Stimulated activated memory B cell treated with anti-CD40 and anti-IgM and Interleukin-4, amounts not matched to agents 10 μg/mL and 1 μg/mL and 100 μg/mL, for 72 hours (primary cell): ENCODE data around the gene RPUSD4.

Experiments
- ATAC-seq: fragments of 150-1000 bp; cut with Tn5 transposase; 2 replicates; pipeline ENCODE4 v1.10.0; 2021
- H3K27ac Mint-ChIP-seq: one replicate; pipeline ENCODE4 v1.8.0; 2022; ENCODE audit warnings: mild to moderate bottlenecking, mixed read lengths
- H3K27me3 Mint-ChIP-seq: one replicate; pipeline ENCODE4 v1.8.0; 2022; ENCODE audit warnings: mixed read lengths
- H3K36me3 Mint-ChIP-seq: one replicate; pipeline ENCODE4 v1.8.0; 2022; ENCODE audit warnings: mixed read lengths
- H3K4me1 Mint-ChIP-seq: one replicate; pipeline ENCODE4 v1.8.0; 2022; ENCODE audit warnings: mixed read lengths
- H3K4me3 Mint-ChIP-seq: one replicate; pipeline ENCODE4 v1.8.0; 2022; ENCODE audit warnings: mild to moderate bottlenecking, moderate library complexity, mixed read lengths
- H3K9me3 Mint-ChIP-seq: one replicate; pipeline ENCODE4 v1.8.0; 2022; ENCODE audit warnings: mixed read lengths

Gene RPUSD4

DNA sequence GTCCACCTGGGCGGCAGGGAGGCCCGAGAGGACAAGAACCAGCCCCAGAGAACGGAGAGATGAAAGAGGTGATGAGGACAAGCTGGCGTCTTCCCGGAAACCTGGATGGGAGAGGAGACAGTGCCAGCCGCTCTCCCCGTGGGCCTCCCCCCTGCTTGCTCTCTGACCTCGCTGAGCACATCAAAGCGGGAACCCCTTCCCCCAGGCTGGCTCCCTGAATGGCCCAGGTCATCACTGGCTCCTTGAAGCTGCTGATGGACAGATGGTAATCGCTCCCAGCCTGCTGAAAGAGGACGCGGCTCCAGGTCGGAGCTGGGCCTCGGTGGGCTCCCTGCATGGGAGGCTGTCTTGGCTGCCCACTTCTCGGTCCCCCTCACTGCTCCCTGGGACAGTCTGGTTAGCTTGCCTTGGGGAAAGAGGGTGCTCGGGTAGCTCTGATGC, 18.4 kb downstream of the RPUSD4 start:
- Mint-ChIP-seq H3K27me3 (no peaks in the 10 kb centered on the region), H3K4me1 (peaks cover 16% of the 10 kb centered on the region), H3K27ac (no peak overlapping the region), H3K9me3 (peaks cover 2% of the 10 kb centered on the region), H3K4me3 (no peak overlapping the region), H3K36me3 (peaks cover 71% of the 10 kb centered on the region)
- ATAC-seq = no peak

DNA sequence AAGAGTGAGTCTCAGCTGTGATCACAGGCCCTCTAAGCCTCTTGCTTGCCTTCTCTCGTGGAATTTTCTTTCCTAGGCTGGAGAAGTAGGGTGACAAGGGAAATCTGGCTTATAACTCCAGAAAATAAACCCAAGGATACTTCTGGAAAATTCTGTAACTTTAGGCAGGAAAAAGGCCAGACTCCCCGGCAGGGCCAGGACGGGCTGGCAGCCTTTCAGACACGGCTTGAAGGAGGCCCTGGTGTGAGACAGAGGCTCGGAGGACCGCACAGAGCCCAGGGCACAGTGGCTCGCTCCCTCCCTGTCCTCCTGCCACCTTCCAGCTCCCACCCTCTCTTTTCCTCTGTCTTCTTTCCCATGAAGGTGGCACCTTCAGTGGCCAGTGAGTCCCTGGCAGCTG, 19.1 kb downstream of the RPUSD4 start:
- no peaks in the 10 kb centered on the region for H3K9me3 Mint-ChIP-seq
- H3K27me3 Mint-ChIP-seq = no peaks in the 10 kb centered on the region
- H3K4me3 Mint-ChIP-seq = no peak overlapping the region
- H3K4me1 Mint-ChIP-seq = peaks cover 21% of the 10 kb centered on the region
- peaks cover 66% of the 10 kb centered on the region for H3K36me3 Mint-ChIP-seq
- ATAC-seq = no peak
- H3K27ac Mint-ChIP-seq = no peak overlapping the region

GRCh38 chr11:126191379-126192073, 19.9 kb downstream of the RPUSD4 start:
- Mint-ChIP-seq H3K36me3 (peaks cover 64% of the 10 kb centered on the region), H3K4me1 (peaks cover 21% of the 10 kb centered on the region), H3K27me3 (no peaks in the 10 kb centered on the region), H3K27ac (no peak overlapping the region), H3K4me3 (no peak overlapping the region), H3K9me3 (no peaks in the 10 kb centered on the region)
- no peak for ATAC-seq

DNA sequence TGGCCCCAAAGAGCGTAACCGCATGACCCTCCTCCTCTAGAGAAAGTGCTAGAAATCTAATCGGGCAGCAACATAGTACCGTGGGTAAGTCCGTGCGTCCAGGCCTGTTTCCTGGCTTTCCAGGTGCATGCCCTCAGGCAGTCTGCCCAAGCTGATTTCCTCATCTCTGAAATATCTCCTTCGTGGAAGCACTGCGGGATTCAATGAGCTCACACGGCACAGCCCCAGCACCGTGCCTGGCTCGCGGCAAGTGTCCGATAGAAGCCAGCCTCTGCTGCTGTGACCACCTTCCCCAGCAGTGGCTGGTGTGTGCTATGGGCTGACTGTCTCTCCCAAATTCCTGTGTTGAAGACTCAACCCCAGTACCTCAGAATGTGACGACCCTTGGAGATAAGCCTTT, 20.7 kb downstream of the RPUSD4 start:
- Mint-ChIP-seq H3K4me1 (peaks cover 21% of the 10 kb centered on the region), H3K9me3 (no peaks in the 10 kb centered on the region), H3K27ac (no peak overlapping the region), H3K27me3 (no peaks in the 10 kb centered on the region), H3K4me3 (no peak overlapping the region), H3K36me3 (peaks cover 63% of the 10 kb centered on the region)
- ATAC-seq = no peak

DNA sequence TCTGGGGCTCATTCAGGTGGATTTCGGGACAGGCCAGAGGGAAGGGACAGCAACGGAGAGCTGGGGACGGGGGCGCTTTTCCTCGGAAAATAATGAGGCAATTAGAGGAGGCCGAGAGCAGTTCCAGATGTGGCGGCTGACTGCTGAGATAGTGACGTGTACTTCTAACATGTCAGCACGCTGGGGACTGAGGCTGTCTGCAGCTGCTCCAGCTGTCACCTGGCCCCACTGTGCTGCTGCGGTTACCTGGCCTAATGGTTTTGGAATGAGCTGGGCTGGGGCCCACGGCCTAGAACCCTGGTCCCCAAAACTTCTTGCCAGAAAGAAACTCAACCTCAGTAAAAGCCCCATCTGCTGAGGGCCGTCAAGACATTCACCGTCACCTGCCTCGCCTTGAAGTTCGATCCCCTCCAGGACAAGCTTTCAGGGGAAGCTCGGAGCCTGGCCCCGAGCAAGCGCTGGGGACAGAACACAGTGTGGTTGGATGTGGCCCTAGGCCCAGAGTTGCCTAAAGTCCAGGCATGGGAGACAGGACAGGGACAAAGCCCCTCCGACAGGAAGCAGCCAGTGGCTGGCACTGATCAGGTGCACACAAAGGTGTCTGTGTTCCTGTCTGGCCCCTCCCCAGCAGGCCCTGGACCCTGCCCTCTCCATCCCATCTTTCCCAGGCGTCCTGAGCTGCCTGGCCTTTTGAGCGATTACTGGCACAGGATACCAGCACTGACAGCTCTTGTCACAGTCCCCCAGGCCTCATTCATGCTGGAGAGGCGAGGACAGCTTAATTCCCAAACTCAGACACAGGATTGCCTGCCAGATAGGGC, 22.1 kb downstream of the RPUSD4 start:
- H3K9me3 Mint-ChIP-seq = no peaks in the 10 kb centered on the region
- peaks cover 48% of the 10 kb centered on the region for H3K36me3 Mint-ChIP-seq
- peak; percentile 85 for ATAC-seq
- peak overlapping the region; percentile 75 for H3K27ac Mint-ChIP-seq
- peak overlapping the region; percentile 55 for H3K4me3 Mint-ChIP-seq
- no peaks in the 10 kb centered on the region for H3K27me3 Mint-ChIP-seq
- peaks cover 21% of the 10 kb centered on the region for H3K4me1 Mint-ChIP-seq

GRCh38 chr11:126188332-126189108, 22.9 kb downstream of the RPUSD4 start:
- Mint-ChIP-seq H3K9me3 (no peaks in the 10 kb centered on the region), H3K4me1 (peaks cover 21% of the 10 kb centered on the region), H3K36me3 (peaks cover 47% of the 10 kb centered on the region), H3K27ac (peak overlapping the region; percentile 75), H3K4me3 (peak overlapping the region; percentile 55), H3K27me3 (no peaks in the 10 kb centered on the region)
- ATAC-seq = peak; percentile 87

DNA sequence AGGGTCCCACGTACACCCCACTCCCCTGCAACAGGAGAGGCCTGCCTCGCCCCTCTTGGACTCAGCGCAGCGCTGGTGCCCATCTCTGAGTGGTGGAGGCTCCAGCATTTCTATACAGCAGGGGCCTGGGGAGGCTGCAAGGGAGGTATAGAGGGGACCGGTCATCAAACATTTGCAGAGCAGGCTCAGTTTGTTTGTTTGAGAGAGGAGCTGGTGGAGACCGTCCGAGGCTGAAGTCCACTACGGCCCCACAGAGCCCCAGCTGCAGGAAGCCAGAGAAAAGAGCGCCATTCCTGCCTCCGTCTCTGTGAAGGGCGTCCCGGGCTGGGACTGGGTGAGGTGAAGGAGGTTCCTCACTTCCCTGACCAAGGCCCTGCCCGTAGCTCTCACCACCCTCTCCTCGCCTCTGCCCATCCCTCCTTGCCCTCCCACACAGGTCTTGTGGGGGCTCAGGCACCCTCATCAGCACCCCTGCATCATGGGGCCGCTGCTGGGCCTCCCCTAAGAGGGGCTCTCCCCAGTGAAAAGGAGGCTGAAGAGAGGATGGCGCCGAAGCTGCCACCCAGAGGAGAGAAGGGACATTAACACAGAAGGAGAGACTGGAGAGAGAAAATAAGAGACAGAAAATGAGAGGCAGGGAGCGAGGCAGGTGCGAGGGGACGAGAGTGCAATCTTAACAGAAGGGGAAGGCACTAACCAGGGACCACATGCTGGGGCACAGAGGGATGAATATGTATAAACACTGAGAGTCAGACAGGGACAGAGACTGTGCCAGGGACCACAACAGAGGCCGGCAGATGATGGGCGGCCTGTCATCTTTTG, 24.5 kb downstream of the RPUSD4 start:
- H3K36me3 Mint-ChIP-seq = peaks cover 33% of the 10 kb centered on the region
- ATAC-seq = no peak
- no peak overlapping the region for H3K27ac Mint-ChIP-seq
- no peaks in the 10 kb centered on the region for H3K27me3 Mint-ChIP-seq
- H3K4me1 Mint-ChIP-seq = peaks cover 21% of the 10 kb centered on the region
- no peak overlapping the region for H3K4me3 Mint-ChIP-seq
- no peaks in the 10 kb centered on the region for H3K9me3 Mint-ChIP-seq

DNA sequence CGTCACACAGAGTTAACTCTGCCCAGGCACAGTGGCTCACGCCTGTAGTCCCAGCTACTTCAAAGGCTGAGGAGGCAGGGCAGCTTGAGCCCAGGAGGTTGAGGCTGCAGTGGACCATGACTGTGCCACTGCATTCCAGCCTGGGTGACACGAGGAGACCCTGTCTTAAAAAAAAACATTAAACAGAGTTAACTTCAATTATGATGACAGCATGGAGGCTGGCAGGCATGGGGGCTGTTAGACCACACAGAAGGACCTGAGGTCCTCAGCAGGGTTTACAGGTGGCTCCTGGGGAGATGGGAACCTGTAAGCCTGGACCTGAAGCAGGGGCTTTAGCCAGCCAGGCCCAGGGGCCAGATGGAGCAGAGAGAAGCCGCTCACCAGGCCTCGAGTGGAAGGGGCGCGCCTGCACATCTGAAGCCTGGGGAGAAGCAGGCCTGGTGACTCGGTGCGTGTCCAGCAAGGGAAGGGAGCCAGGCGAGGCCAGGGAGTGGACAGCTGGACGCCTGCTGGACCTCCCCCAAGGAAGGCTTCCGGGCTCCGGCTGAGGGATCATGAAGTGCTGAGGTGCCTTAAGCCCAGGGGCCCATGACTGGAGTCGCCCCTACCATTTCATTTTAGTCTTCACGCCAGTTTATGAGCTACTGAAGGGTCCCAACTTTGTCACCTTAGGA, 25.3 kb downstream of the RPUSD4 start:
- Mint-ChIP-seq H3K4me1 (peaks cover 21% of the 10 kb centered on the region), H3K27ac (no peak overlapping the region), H3K36me3 (peaks cover 33% of the 10 kb centered on the region), H3K9me3 (no peaks in the 10 kb centered on the region), H3K27me3 (no peaks in the 10 kb centered on the region), H3K4me3 (no peak overlapping the region)
- ATAC-seq = no peak

DNA sequence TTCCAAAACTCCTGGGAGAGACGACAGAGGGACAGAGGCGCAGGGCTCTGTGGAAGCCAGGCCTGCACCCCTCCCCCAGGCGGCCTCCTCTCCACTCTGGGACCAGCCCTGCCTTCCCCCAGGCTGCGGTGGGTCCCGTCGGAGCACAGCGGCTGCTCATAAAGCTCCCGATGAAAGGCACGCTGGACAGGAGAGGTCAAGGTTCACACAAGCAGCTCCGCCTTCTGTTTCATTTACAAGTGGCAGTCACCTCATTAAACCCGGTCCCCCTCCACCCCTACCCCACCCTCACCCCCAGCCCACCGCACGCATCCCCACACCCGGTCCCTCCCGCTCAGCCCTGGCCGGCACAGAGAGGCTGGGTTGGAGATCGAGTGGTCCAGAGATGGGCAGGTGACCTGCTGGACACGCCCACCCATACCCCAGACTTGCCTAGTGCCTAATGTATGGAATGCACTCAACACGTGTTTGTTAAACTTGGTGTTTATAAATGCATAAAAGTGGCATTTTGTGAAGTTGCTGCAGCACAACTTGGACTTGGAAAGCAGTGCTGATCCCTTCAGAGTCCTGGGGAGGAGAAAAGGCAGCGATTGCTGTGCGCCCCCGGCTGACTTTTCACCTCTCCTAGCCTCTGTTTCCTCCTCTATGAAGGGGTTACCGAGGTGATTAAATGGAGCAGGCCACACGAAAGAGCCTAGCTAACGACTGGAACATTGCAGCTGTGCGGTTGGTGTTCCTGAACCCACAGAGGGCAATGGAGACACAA, 26.0 kb downstream of the RPUSD4 start:
- H3K27ac Mint-ChIP-seq = no peak overlapping the region
- ATAC-seq = no peak
- H3K9me3 Mint-ChIP-seq = peaks cover 3% of the 10 kb centered on the region
- H3K36me3 Mint-ChIP-seq = peaks cover 33% of the 10 kb centered on the region
- peaks cover 21% of the 10 kb centered on the region for H3K4me1 Mint-ChIP-seq
- H3K27me3 Mint-ChIP-seq = no peaks in the 10 kb centered on the region
- H3K4me3 Mint-ChIP-seq = no peak overlapping the region

- Mint-ChIP-seq H3K36me3 (peaks cover 33% of the 10 kb centered on the region), H3K4me1 (peaks cover 3% of the 10 kb centered on the region), H3K4me3 (no peak overlapping the region), H3K27me3 (no peaks in the 10 kb centered on the region), H3K9me3 (peaks cover 3% of the 10 kb centered on the region), H3K27ac (no peak overlapping the region)
- no peak for ATAC-seq
These were observed 28.5 kb downstream of the RPUSD4 start for GRCh38 chr11:126182787-126183445.

DNA sequence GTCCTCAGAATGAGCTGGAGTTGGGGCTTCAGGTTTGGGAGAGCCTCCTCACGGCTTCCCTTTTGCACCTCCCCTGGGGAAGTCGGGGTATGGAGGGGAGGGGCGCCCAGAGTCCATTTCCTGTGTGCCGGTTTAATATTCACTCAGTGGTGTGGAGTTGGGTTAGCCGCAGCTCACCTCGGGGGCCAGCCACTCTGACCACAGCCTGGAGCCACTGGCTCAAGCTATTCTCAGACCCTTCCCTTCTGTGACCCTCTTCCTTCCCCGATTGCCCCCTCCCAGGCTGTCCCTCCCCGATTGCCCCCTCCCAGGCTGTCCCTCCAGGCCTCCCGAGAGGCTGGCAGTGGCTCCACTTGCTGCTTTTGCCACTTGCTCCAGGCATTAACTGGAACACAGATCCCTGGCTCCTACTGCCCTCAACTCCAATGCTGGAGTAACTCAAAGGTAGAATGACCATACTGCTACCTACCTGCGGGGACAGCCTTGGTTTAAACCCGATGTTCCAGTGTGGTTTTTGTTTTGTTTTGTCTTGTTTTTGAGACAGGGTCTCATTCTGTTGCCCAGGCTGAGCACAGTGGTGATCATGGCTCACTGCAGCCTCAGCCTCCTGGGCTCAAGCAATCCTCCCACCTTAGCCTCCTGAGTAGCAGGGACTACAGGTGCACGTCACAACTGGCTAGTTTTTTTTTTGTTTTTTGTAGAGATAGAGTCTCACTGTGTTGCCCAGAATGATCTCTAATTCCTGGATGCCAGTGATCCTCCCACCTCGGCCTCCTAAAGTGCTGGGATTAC, 29.3 kb downstream of the RPUSD4 start:
- Mint-ChIP-seq H3K4me3 (no peak overlapping the region), H3K4me1 (no peaks in the 10 kb centered on the region), H3K27ac (no peak overlapping the region), H3K27me3 (no peaks in the 10 kb centered on the region), H3K36me3 (peaks cover 30% of the 10 kb centered on the region), H3K9me3 (peaks cover 3% of the 10 kb centered on the region)
- no peak for ATAC-seq

DNA sequence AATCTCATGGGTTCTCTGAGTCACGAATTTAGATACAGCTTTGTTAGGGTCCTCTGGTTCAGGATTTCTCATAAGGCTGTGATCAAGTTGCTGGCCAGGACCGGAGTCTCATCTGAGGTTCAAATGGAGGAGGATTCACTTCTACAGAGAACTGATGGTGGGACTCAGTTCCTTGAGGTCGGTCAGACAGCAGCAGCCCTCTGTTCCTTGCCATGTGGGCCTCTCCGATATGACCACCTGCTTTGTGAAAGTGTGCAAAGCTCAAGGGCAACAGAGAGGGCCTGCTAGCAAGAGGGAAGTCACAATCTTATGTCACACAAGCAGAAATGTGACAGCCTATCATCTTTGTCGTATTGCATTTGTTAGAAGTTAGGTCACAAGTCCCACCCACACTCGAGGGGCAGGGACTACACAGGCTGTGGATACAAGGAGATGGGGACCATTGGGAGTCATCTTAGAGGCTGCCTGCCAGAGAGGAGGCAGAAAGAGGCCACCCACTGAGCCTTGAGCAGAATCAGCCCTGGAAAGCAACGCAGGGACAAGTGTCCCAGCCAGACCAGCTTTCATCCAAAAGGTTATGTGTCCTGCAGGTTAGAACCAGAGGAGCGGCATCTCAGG, 34.5 kb downstream of the RPUSD4 start:
- Mint-ChIP-seq H3K27me3 (peaks cover 11% of the 10 kb centered on the region), H3K9me3 (peaks cover 3% of the 10 kb centered on the region), H3K27ac (no peak overlapping the region), H3K36me3 (peaks cover 19% of the 10 kb centered on the region), H3K4me3 (no peak overlapping the region), H3K4me1 (no peaks in the 10 kb centered on the region)
- no peak for ATAC-seq
